Right lobe of liver (tissue), 4 donors: Measurements from ENCODE around the gene ADORA1.

Experiments used
- CTCF ChIP-seq, 4 donors: fragments of 200-600 bp in 3 of 4; fragments of 450-650 bp in 1 of 4; IDR thresholded peaks; one replicate each; pipeline versions ENCODE4 v1.5.1 to v1.8.0; 2016 to 2022; ENCODE audit warnings: antibody characterized with exemption in 4 of 4, mild to moderate bottlenecking in 2 of 4
- POLR2A ChIP-seq: fragments of 450-650 bp; IDR thresholded peaks from one replicate; pipeline ENCODE4 v1.6.1; 2017; ENCODE audit warnings: antibody characterized with exemption, mild to moderate bottlenecking
- donor health status: DM: no; HTN: no; CAD: no.
- donor health status: DM: no; HTN: no; CAD: no.
- donor health status: DM: no; HTN: yes; CAD: no.

- TF ChIP-seq CTCF (IDR thresholded peaks at IDR 0.05), result no peak
- TF ChIP-seq POLR2A, result no peak
These were observed 88.0 kb downstream of the ADORA1 start for GRCh38 chr1:203215573-203215972.
